ENCODE measurements around the gene PLAA.

PLAA gene

GRCh38 chr9:26973989-26974388 lies 26.9 kb upstream of the PLAA start:
- no peak for TF ChIP-seq CTCF (IDR thresholded peaks at IDR 0.05; ENCODE audit: control extremely low read depth, extremely low read depth, low read depth, missing control alignments)
- ChIA-PET CTCF (interaction anchor here (0.7 to 2.1 kb wide), 6 partner anchors 10 to 228 kb away, joined by 3 to 7 read pairs (median 4); no protein-coding TSS in a partner anchor), POLR2A (no interaction called here)

DNA sequence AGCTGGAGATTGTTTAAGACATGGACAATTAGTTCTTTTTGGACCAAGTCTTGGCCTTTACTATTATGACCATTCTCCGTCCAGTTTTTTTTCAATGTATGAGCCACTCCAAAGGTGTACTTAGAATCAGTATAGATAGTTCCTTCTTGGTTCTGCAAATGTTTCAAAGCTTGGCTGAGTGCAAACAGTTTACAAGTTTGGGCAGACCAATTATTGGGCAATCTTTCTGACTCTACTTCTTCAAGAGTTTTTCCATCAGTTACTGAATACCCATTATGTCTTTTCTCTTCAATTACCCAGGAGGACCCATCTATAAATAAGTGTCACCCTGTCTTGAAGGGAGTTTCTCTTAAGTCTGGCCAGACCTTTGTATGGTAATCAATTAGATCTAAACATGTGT lies 24.7 kb upstream of the PLAA start:
- DNase-seq (ENCODE audit: extremely low spot score), result no peak
- no peak for TF ChIP-seq CTCF (IDR thresholded peaks at IDR 0.05; ENCODE audit: control extremely low read depth, extremely low read depth, low read depth, missing control alignments)
- ChIA-PET CTCF (interaction anchor here (0.9 to 1.9 kb wide), 5 partner anchors 11 to 54 kb away, joined by 3 to 6 read pairs (median 3); partner anchors contain the start of gene IFT74), POLR2A (no interaction called here)

More at GRCh38 chr9:26973989-26974388, 26.9 kb upstream of the PLAA start:
- DNase-seq (ENCODE audit: extremely low spot score), result no peak

- POLR2A ChIA-PET, result no interaction called here
- CTCF ChIA-PET, result no interaction called here
- TF ChIP-seq CTCF (IDR thresholded peaks at IDR 0.05; ENCODE audit: control extremely low read depth, extremely low read depth, low read depth, missing control alignments), result no peak
- no peak for DNase-seq (ENCODE audit: extremely low spot score)
Observed at GRCh38 chr9:26956860-26957233, 9.8 kb upstream of the PLAA start.

DNA sequence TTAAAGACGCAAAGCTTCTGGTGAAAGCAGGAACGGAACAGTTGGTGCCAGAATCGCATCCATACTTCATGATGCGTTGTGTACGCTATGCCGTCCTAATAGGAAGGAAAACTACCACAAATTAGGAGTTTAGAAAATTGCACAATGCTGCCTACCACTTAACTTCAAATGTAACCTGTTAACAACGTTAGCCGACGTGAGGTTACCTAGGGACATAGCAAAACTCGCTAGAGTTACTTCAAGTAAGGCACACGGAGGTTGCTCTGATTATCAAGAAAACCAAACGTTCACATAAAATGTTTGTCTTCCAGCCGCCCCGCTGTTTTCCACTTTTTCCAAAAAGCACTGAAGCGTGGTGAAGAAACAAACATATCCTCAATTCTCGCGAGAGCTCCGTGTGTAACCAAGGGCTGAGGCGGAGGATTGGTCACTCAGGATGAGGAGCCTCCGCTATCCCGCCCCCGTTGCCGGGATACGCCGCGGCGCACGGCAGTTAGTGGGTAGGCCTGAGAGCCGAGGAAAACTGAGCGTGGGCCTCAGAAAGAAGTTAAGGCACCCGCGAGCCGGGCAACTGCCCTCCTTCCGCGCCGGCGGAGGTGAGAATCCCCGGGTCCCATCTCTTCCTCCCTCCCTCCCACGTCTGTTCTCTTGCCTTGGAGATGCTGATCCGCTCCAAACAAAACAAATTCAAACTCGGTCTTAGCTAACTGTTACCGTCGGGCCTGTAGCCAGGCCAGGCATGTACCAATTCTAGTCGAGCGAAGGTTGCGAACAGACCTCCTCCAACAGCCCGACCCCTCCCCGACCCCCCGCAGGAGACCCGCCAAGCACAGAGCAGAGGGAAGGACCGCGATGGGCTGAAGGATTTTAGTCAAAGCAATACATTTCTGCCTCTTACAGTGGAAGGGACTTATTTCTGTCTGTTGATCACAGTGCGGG lies 9.1 kb upstream of the PLAA start, which contains the start of gene IFT74:
Gene IFT74 (plus strand): TSS at position 492 of the 939 bp plus-strand sequence. CDS start 5,556 bp downstream, outside the sequence.
- ChIA-PET POLR2A (no interaction called here), CTCF (interaction anchor here (1.0 to 1.5 kb wide), 5 partner anchors 9 to 40 kb away, joined by 3 to 4 read pairs (median 3); partner anchors contain the start of gene PLAA)
- DNase-seq (ENCODE audit: extremely low spot score), result peak; percentile 97
- TF ChIP-seq CTCF (IDR thresholded peaks at IDR 0.05; ENCODE audit: control extremely low read depth, extremely low read depth, low read depth, missing control alignments), result no peak

DNA sequence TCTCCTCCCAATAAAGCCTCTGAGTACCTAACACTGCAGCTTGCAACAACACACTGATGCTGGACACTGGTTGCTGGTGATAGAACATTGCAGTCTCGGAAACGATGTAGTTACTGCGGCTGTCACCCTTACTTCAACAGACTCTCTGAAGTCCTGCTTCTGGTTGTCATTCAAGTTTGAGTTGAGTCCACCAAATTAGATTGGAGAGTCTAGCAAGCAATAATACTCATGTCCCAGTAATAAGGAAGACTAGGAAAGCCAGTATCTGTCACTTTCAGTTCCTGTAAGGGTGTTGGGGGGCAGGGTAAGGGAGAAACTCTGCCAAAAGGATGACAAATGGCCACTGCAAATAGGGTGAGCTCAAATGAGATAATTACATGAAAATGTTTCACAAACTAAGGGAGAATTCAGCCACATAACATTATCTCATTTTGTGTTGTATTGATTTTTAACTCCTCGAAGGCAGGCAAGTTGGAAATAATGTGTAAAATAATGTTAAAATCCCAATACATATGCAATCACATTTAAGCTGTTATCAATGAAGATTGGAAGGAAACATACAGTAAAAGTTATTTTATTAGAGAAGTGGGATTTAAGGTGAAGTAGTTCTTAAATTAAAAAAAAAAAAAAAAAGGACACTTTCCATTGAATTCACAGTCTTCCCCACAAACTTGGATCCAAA lies 8.3 kb upstream of the PLAA start:
- no peak for TF ChIP-seq CTCF (IDR thresholded peaks at IDR 0.05; ENCODE audit: control extremely low read depth, extremely low read depth, low read depth, missing control alignments)
- ChIA-PET CTCF (interaction anchor here (0.9 to 1.5 kb wide), 8 partner anchors 8 to 377 kb away, joined by 3 to 4 read pairs (median 3); partner anchors contain the start of gene PLAA), POLR2A (no interaction called here)
- DNase-seq (ENCODE audit: extremely low spot score), result peak; percentile 15

- no peak for TF ChIP-seq CTCF (IDR thresholded peaks at IDR 0.05; ENCODE audit: control extremely low read depth, extremely low read depth, low read depth, missing control alignments)
- POLR2A ChIA-PET, result no interaction called here
- CTCF ChIA-PET, result interaction anchor here (1.0 kb wide), 1 partner anchor 35 kb away, joined by 3 read pairs; no protein-coding TSS in a partner anchor
- DNase-seq (ENCODE audit: extremely low spot score), result no peak
Observed at GRCh38 chr9:26954050-26954508, 7.0 kb upstream of the PLAA start.

Data from GM10248 (cell line).